Raji (cell line): ENCODE results near the gene SLC6A11.

Source experiments
- POLR2A ChIP-seq: IDR thresholded peaks from 2 replicates; pipeline ENCODE4 v1.6.1; 2011; ENCODE audit warnings: low read depth, low read length, control low read depth; ENCODE audit not compliant: insufficient read depth

SLC6A11 gene

DNA sequence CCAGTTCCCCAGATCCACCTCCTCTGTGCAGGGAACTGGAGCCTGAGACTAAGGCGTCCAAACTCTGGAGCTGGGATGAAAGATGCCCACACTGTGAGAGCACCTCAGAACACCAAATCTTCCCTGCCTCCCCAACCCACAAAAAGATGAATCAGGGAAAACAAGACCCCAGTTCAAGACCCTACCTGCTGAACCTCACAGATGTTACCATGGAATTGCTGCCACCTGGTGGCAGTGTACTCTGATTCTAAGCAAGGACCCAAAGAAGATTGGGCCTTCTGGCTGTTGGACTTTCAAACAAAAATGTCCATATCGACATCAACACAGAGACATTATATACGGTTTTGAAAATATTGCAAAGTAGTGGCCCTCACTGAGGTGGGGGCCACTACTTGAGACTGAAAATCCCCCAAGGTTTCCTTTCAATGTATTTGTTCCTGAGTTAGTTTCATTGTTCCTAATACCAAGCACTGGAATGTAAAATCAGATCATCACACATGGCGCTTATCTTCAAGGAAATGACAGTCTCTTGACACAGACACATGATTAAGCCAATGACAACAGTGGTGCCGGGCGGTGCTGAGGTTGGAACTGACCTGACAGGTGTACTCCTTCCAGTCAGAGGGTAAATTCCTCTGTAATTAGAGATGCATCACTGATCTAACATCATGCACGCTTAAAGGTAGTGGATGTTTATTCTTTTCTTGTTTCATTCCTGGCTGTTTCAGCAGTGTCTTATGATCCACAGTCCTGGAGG lies 67.6 kb downstream of the SLC6A11 start:
- no peak for TF ChIP-seq POLR2A

DNA sequence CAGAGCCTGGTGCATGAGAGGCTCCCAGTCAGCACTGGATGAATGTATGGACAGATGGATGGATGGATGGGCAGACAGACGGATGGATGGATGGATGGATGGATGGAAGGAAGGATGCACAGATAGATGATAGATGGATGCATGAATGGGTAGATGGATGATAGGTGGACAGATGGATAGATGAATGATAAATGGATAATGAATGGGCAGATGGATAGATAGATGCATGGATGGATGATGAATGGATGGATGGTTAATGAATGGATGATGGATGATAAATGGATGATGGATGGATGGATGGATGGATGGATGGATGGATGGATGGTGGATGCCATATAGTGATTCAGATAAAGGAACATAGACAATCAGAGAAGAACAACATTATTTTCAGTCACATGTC lies 71.0 kb downstream of the SLC6A11 start:
- no peak for TF ChIP-seq POLR2A

- no peak for TF ChIP-seq POLR2A
Measured at GRCh38 chr3:10888518-10889090, 72.6 kb downstream of the SLC6A11 start.

DNA sequence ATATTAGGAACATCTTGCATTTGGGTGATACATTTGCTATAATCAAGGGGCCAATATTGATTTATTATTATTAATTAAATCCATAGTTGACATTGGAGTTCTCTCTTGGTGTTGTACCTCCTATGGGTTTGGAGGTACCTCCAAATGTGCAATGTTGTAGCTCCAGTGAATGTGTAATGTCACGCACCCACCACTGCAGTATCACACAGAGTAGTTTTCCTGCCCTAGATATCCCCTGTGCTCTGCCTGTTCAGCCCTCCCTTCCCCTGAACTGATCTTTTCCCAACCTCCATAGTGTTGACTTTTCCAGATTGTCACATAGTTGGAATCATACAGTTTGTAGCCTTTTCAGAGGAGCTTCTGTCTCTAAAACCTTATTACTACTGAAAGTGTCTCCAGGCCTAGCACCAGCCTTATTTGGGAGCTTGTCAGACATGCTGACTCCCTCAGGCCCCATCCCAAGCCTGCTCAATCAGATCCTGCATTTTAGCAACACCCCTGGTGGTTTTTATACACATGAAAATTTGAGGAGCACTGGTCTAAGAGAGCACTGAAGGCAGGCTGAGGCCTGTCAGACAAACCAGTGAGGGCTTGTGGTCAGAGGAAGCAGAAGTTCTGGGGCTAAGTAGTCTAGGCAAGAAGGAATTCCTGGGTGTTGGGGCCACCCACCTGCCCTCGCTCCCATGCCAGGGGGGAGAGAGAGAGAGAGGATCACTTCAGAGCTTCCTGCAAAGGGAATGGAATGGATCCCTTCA lies 73.4 kb downstream of the SLC6A11 start:
- no peak for TF ChIP-seq POLR2A

GRCh38 chr3:10890665-10891064 lies 74.6 kb downstream of the SLC6A11 start:
- TF ChIP-seq POLR2A: no peak

DNA sequence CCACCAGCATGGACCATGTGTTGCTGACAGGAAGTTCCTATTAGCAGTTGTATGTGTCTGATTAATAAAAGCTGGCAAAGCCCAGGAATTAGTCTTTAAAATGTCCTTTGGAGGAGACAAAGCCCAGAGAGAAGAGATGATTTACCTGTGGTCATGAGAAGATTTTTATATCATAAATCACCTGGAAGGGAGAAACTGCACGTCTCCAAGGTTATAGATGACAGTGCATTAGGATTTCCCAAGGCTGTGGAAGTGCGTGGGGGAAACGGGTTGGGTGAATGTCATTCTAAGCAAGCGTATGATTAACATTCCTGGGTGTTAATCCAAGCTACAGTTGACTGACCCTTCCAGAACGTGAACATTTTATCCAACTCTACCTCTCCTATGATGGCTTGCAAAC lies 76.6 kb downstream of the SLC6A11 start:
- no peak for TF ChIP-seq POLR2A

- TF ChIP-seq POLR2A: no peak
Measured at GRCh38 chr3:10901296-10901945, 85.4 kb downstream of the SLC6A11 start.

GRCh38 chr3:10907262-10907661 lies 91.2 kb downstream of the SLC6A11 start:
- no peak for TF ChIP-seq POLR2A

DNA sequence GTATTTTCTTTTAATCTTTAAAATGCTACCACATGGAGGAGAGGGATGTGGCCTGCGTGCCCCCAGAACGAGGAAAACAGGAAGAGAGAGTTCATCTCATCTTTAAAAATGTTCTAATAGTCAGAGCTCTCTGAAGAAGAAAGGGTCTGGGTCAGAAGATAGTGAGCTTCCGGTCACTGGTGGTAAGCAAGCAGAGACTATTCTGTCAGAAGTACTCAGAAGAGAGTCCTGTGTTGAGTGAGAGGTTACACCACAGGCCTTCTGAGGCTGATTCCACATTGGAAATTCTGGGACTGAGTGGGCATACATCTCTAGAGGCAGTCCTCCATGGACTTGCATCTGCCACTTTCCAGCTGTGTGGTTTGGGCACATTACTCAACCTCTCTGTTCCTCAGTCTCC lies 94.3 kb downstream of the SLC6A11 start:
- TF ChIP-seq POLR2A: no peak

- no peak for TF ChIP-seq POLR2A
Measured at GRCh38 chr3:10911350-10912002, 95.4 kb downstream of the SLC6A11 start.

DNA sequence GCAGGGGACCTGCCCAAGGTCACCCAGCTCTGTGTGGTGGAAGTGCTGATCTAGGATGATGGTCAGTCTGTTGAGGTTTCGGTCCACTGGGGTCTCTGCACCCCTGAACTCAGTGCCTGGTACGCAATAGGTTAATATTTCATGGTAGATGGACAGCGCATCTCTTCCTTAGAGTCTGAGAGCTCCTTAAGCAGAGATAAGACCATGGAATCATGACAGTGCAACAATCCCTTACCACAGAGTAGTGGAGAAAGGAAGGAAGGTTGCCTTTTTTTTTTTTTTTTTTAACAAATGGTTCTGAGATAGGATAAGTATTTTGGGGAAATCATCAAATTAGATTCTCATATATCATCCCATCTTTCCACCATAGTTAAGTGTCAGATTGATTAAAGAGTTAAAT lies 96.8 kb downstream of the SLC6A11 start:
- no peak for TF ChIP-seq POLR2A

DNA sequence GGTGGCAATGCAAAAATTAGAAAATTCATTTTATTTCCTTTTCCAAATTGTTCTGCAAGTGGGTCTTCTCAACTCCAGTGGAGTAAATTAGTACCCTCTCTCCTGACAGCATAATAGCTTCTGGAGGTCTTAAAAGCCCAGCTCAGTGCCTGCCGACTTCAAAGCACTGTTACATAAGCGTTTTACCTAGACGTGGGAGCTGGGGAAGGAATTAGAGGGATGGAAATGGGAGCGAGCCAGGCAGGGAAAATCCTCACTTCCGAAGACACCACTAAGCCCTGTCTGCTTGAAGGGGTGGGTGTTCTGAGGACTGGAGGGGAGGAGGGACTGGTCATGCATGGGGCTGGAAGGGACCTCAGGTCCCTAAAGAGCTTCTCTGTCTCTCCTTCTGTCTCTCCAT lies 99.3 kb downstream of the SLC6A11 start:
- no peak for TF ChIP-seq POLR2A

DNA sequence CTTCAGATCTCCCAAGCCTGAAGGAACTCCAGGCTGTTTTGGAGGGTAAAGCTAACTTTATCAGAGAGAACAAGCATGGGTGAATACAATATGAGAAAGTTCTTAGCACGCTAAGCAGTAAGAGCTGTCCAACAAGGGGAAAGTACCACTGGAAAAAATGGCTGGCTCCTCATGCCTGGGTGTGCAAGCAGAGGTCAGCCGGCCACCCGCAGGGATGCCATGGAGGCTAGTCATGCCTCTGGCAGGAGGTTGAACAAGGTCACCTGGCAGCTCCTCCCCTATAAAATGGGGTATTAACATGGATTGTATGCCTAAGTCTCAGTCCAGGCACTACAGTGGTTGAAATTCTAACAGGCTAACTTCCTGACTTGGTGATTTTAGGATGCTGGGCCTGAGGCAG lies 101.1 kb downstream of the SLC6A11 start:
- no peak for TF ChIP-seq POLR2A

DNA sequence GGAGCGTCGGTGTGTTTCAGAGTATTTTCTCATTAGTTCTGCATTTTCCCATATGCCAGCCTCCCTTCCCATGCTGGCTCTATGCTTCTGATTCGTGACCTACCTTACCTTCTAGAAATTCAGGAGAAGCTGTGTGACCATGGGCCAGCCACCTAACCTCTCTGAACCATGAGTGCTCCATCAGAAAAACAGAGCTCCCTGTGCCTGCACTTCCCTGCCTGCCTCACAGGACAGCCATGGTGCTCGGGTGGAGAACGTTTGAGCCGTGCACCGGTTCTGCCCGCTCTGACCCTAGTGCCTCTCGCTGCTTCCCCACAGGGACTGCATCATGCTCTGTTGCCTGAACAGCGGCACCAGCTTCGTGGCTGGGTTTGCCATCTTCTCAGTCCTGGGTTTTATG lies 102.0 kb downstream of the SLC6A11 start:
- TF ChIP-seq POLR2A: no peak

DNA sequence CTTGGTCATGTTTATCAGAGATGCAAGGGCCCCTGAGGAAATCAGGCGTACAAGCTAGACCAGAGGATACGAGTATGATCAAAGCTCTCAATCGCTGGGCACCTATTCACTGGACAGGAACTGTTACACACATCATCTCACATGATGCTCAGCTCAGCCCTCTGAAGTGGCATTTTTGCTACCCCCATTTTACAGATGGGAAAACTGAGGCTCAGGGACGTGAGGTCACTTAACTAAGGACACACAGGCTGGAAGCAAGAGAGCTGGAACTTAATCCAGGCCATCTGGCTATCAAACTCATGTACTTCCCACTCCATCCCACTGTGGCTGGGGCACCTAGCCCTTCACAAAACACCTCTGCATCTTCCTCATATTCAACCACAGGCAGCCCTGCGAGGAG lies 103.6 kb downstream of the SLC6A11 start:
- TF ChIP-seq POLR2A: no peak

GRCh38 chr3:10925436-10926255 lies 109.6 kb downstream of the SLC6A11 start:
- no peak for TF ChIP-seq POLR2A
